C4-2B (cell line): ENCODE data around the gene NAV2.

ENCODE experiments used
- CTCF ChIP-seq: fragments of 450-650 bp; conservative IDR thresholded peaks from 2 replicates; pipeline ENCODE4 v1.5.1; 2017; ENCODE audit warnings: mild to moderate bottlenecking
- ZFX ChIP-seq: fragments of 450-650 bp; IDR thresholded peaks from 2 replicates; pipeline ENCODE4 v1.6.1; 2017

- no peak for TF ChIP-seq CTCF
- no peak for TF ChIP-seq ZFX
Observed at GRCh38 chr11:19816817-19817216, 104.2 kb downstream of the NAV2 start.
